ENCODE results near the gene CNPY1. TPM values are rescaled to one million over a fixed set of nuclear protein-coding genes. Genes with fewer than 3 reads are reported as not detected.
"Not testable (repeated sequence)": the region's sequence is repeated elsewhere in the genome, so short reads cannot be mapped to it uniquely, and the experiment has no call there.

Gene CNPY1
- total RNA-seq (2021; ENCODE audit: unreplicated experiment) (not detected), Bru-seq, nascent RNA (percentile 2 among the genes with signal in this experiment), BruChase-seq, experiment 1, labeled RNA remaining after a 2-hour chase (not detected), BruChase-seq, experiment 2, labeled RNA remaining after a 6-hour chase (not detected)
- not detected for polyA plus RNA-seq (2012; ENCODE audit: insufficient read length)
- long read RNA-seq = 0 reads

GRCh38 chr7:155546449-155546848 is at the start of gene CNPY1:
TSS of gene CNPY1 (minus strand) at chr7:155546559. CDS start at chr7:155545929, 630 bp downstream.
- H3K27me3 ChIP-seq (ENCODE audit: control insufficient read depth, insufficient read depth, low read length); H3K9me3 ChIP-seq (ENCODE audit: control insufficient read depth, insufficient read depth, low read depth, low read length); ATAC-seq; BruUV-seq (replicated peaks); DNase-seq (ENCODE audit: low read depth, low spot score); H3K27ac ChIP-seq (ENCODE audit: low read length); H3K4me1 ChIP-seq (ENCODE audit: control insufficient read depth, insufficient read depth, low read length); H3K4me3 ChIP-seq (ENCODE audit: low read depth in 2 of 2, low read length in 2 of 2); in situ Hi-C loops (cut with HindIII; ENCODE audit: low pct_unique_long_range_greater_than_20kb, low sequenced_read_pairs); H3K36me3 ChIP-seq (ENCODE audit: control insufficient read depth, insufficient read depth, low read length); intact Hi-C loops (cut with micrococcal nuclease; ENCODE audit: unreplicated experiment): not testable (repeated sequence)
- ChIA-PET CTCF (interaction anchor here (0.7 kb wide), 1 partner anchor 53 kb away, joined by 7 read pairs; no protein-coding TSS in a partner anchor), POLR2A (interaction anchor here (0.7 kb wide), 1 partner anchor 1317 kb away, joined by 5 read pairs; no protein-coding TSS in a partner anchor)

GRCh38 chr7:155594961-155595366 is 48.6 kb upstream of the CNPY1 start:
- Histone ChIP-seq H3K27ac (ENCODE audit: low read length) (no peak overlapping the region), H3K36me3 (ENCODE audit: control insufficient read depth, insufficient read depth, low read length) (no peaks in the 10 kb centered on the region), H3K4me1 (ENCODE audit: control insufficient read depth, insufficient read depth, low read length) (no peaks in the 10 kb centered on the region), H3K9me3 (ENCODE audit: control insufficient read depth, insufficient read depth, low read depth, low read length) (no peaks in the 10 kb centered on the region), H3K27me3 (ENCODE audit: control insufficient read depth, insufficient read depth, low read length) (no peaks in the 10 kb centered on the region), H3K4me3 (ENCODE audit: low read depth in 2 of 2, low read length in 2 of 2) (no peak overlapping the region)
- POLR2A ChIA-PET = no interaction called here
- CTCF ChIA-PET = no interaction called here
- intact Hi-C loops (cut with micrococcal nuclease; ENCODE audit: unreplicated experiment) = no loop called here
- ATAC-seq (no peak), DNase-seq (ENCODE audit: low read depth, low spot score) (no peak)
- BruUV-seq (replicated peaks) = no TSS peak
- TF ChIP-seq CTCF (IDR thresholded peaks at IDR 0.05) (no peak), REST (IDR thresholded peaks at IDR 0.05; ENCODE audit: insufficient read depth in 1 of 2, low read depth in 2 of 2, low read length in 1 of 2) (no peak), TCF7L2 (IDR thresholded peaks at IDR 0.05; ENCODE audit: low read depth, low read length) (no peak)
- in situ Hi-C loops (cut with HindIII; ENCODE audit: low pct_unique_long_range_greater_than_20kb, low sequenced_read_pairs) = no loop called here

- no peaks in the 10 kb centered on the region for H3K4me1 ChIP-seq (ENCODE audit: control insufficient read depth, insufficient read depth, low read length)
- H3K4me3 ChIP-seq (ENCODE audit: low read depth in 2 of 2, low read length in 2 of 2) = no peak overlapping the region
- no peaks in the 10 kb centered on the region for H3K27me3 ChIP-seq (ENCODE audit: control insufficient read depth, insufficient read depth, low read length)
- ChIA-PET POLR2A (no interaction called here), CTCF (no interaction called here)
- TF ChIP-seq TCF7L2 (IDR thresholded peaks at IDR 0.05; ENCODE audit: low read depth, low read length) = no peak
- no peak for TF ChIP-seq SIN3A (IDR thresholded peaks at IDR 0.05; ENCODE audit: borderline replicate concordance, insufficient read depth, low read depth, low read length)
- no peak for TF ChIP-seq POLR2AphosphoS5 (IDR thresholded peaks at IDR 0.05; ENCODE audit: low read depth, low read length)
- no peak for TF ChIP-seq REST (IDR thresholded peaks at IDR 0.05; ENCODE audit: insufficient read depth in 1 of 2, low read depth in 2 of 2, low read length in 1 of 2)
- TF ChIP-seq CTCF (IDR thresholded peaks at IDR 0.05) = no peak
- no TSS peak for BruUV-seq (replicated peaks)
- intact Hi-C loops (cut with micrococcal nuclease; ENCODE audit: unreplicated experiment) = no loop called here
- in situ Hi-C loops (cut with HindIII; ENCODE audit: low pct_unique_long_range_greater_than_20kb, low sequenced_read_pairs) = no loop called here
- H3K9me3 ChIP-seq (ENCODE audit: control insufficient read depth, insufficient read depth, low read depth, low read length) = no peaks in the 10 kb centered on the region
- no peaks in the 10 kb centered on the region for H3K36me3 ChIP-seq (ENCODE audit: control insufficient read depth, insufficient read depth, low read length)
- no peak overlapping the region for H3K27ac ChIP-seq (ENCODE audit: low read length)
- ATAC-seq (0 out of 2 replicates have a peak, but pooled peaks have one; percentile 21), DNase-seq (ENCODE audit: low read depth, low spot score) (no peak)
Measured at GRCh38 chr7:155594163-155594732, 47.9 kb upstream of the CNPY1 start.

All from Panc1 (cell line).